GM12878 (cell line): ENCODE data around the gene RFT1. TPM values are rescaled to one million over a fixed set of nuclear protein-coding genes. Genes with fewer than 3 reads are reported as not detected.

Experiments
- ATF7 ChIP-seq: fragments of 450-650 bp; IDR thresholded peaks from 2 replicates; pipeline ENCODE4 v1.6.1; 2016; ENCODE audit warnings: low read depth, mild to moderate bottlenecking
- BCL11A ChIP-seq: IDR thresholded peaks from 2 replicates; pipeline ENCODE4 v1.6.1; 2011; ENCODE audit warnings: low read depth, low read length
- CBX3 ChIP-seq: fragments of 200-600 bp; sonication (generic); IDR thresholded peaks from 2 replicates; pipeline ENCODE4 v1.6.1; 2016; ENCODE audit warnings: low read depth, borderline replicate concordance
- CEBPB ChIP-seq, 2 experiments: fragments of 150-350 bp in 1 of 2; IDR thresholded peaks; 2 replicates each; pipeline ENCODE4 v1.6.1; 2012 to 2014; ENCODE audit warnings: low read depth in 2 of 2, low read length in 2 of 2, borderline replicate concordance in 1 of 2, inconsistent platforms in 1 of 2
- CREB1 ChIP-seq: IDR thresholded peaks from 2 replicates; pipeline ENCODE4 v1.6.1; 2012; ENCODE audit warnings: low read depth, mild to moderate bottlenecking, inconsistent platforms
- ESRRA ChIP-seq: IDR thresholded peaks from 2 replicates; pipeline ENCODE4 v1.6.1; 2012; ENCODE audit warnings: mild to moderate bottlenecking, low read length, improper control_type of control experiment
- HDAC2 ChIP-seq: fragments of 200-600 bp; sonication (generic); IDR thresholded peaks from 2 replicates; pipeline ENCODE4 v1.6.1; 2017
- HDAC6 ChIP-seq: fragments of 200-600 bp; sonication (generic); IDR thresholded peaks from one replicate; pipeline ENCODE4 v1.8.0; 2017; ENCODE audit warnings: antibody characterized with exemption; ENCODE audit not compliant: unreplicated experiment
- KDM1A ChIP-seq: fragments of 200-600 bp; sonication (generic); IDR thresholded peaks from 2 replicates; pipeline ENCODE4 v1.6.1; 2016; ENCODE audit warnings: borderline replicate concordance
- MTA2 ChIP-seq: fragments of 450-650 bp; IDR thresholded peaks from 2 replicates; pipeline ENCODE4 v1.6.1; 2016; ENCODE audit warnings: low read depth, mild to moderate bottlenecking, moderate library complexity
- NBN ChIP-seq: fragments of 450-650 bp; IDR thresholded peaks from 2 replicates; pipeline ENCODE4 v1.6.1; 2016
- NRF1 ChIP-seq: conservative IDR thresholded peaks from 2 replicates; pipeline ENCODE4 v1.6.1; 2011; ENCODE audit warnings: mild to moderate bottlenecking, low read depth, low read length, improper control_type of control experiment
- PAX5 ChIP-seq: IDR thresholded peaks from 2 replicates; pipeline ENCODE4 v1.6.1; 2011; ENCODE audit warnings: low read depth, low read length, borderline replicate concordance
- SMAD1 ChIP-seq: fragments of 450-650 bp; IDR thresholded peaks from 2 replicates; pipeline ENCODE4 v1.6.1; 2018; ENCODE audit warnings: mild to moderate bottlenecking, low read depth; ENCODE audit not compliant: partially characterized antibody
- TCF12 ChIP-seq: IDR thresholded peaks from 2 replicates; pipeline ENCODE4 v1.6.1; 2011; ENCODE audit warnings: low read depth, mild to moderate bottlenecking, low read length
- YBX1 ChIP-seq: fragments of 450-650 bp; IDR thresholded peaks from 2 replicates; pipeline ENCODE4 v1.6.1; 2016; ENCODE audit warnings: antibody characterized with exemption
- ZNF274 ChIP-seq: IDR thresholded peaks from one replicate; pipeline ENCODE4 v1.8.0; 2011; ENCODE audit not compliant: insufficient read length, insufficient read depth
- polyA plus RNA-seq, 11 experiments: library from polyadenylated mRNA; depleted of rRNA in 4 of 11; unstranded in 6 of 11; stranded (reverse) in 5 of 11; fragments of >200 nt; fragmentation: Nextera tagmentation in 4 of 11; fragmentation: Illumina TruSeq in 1 of 11; extraction: Ambion mirVana in 4 of 11; extraction: Trizol in 1 of 11; gene quantifications; 1 replicate in 1 of 11; 2 replicates in 10 of 11; pipeline versions ENCODE4 v1.2.1 to v1.2.3, GENCODE V29; 2011 to 2016; ENCODE audit warnings: inconsistent platforms in 2 of 11, missing spikeins in 2 of 11, low read depth in 1 of 11
- total RNA-seq, 4 experiments: library from RNA; depleted of rRNA in 3 of 4; stranded (reverse); fragments of >200 nt in 3 of 4; fragmentation: Illumina TruSeq in 1 of 4; extraction: Trizol in 1 of 4; gene quantifications; 2 replicates each; pipeline versions ENCODE4 v1.2.1 to v1.2.3, GENCODE V29; 2013 to 2021
- TF ChIP-seq, protein P1 (sequence below): fragments of 450-650 bp; conservative IDR thresholded peaks from 2 replicates; pipeline ENCODE4 v1.6.1; 2017; ENCODE audit warnings: mild to moderate bottlenecking, moderate library complexity
- TF ChIP-seq, protein P2 (sequence below): fragments of 450-650 bp; IDR thresholded peaks from 2 replicates; pipeline ENCODE4 v1.6.1; 2017; ENCODE audit warnings: mild to moderate bottlenecking, low read depth, inconsistent platforms; ENCODE audit not compliant: poor library complexity, severe bottlenecking
- TF ChIP-seq, protein P3 (sequence below): fragments of 150-350 bp; IDR thresholded peaks from 2 replicates; pipeline ENCODE4 v1.6.1; 2016; ENCODE audit warnings: low read depth, low read length
- TF ChIP-seq, protein P4 (sequence below): fragments of 450-650 bp; IDR thresholded peaks from 2 replicates; pipeline ENCODE4 v1.6.1; 2017; ENCODE audit warnings: mild to moderate bottlenecking

Gene RFT1
- total and polyA plus RNA-seq, 10 of the 15 experiments (the other 5 are each of a cell fraction or from before 2014, with no cell fraction given) = 16.6 to 75.1 (median 34.5) TPM

DNA sequence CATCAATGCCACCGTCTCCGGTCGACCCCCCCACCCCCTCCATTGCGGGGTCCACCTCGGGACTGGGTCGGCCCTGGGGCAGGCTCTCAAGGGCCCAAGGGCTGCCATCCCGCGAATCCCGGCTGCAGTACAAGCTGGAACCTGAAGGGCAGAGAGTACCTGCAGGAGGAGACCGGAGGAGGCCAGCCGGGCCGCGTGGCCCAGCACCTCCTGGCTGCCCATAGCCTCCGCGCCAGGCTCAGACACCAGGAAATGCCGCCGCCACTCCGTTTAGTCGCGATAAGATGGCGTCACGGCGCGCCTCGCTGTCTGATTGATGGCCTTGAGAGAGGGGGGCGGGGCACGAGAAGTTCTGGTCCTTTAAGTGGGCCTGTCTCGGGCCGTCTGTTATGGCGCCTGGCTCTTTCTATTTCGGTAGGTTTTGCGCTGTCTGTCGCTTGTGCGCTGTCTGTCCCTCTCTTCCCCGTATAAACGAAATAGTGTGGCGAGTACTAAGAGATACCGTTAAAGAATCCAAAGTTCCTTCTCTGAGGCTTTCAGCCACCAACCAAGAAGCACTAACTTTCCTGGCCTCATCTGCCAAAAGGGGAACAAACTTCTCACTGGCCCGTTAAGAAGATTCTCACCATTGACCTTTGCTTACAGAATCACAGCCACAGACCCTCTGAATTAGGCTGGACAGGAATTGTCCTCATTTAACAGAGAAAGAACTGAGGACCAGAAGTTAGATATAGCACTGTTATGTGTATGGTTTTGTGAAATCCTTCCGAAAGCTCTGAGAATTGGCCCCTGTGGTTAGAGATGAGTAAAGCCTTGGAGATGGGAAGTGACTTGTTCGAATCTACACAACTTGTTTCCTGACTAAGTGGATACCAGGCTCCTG is at the start of gene RFT1 (continued):
- TF ChIP-seq, protein P1, sequence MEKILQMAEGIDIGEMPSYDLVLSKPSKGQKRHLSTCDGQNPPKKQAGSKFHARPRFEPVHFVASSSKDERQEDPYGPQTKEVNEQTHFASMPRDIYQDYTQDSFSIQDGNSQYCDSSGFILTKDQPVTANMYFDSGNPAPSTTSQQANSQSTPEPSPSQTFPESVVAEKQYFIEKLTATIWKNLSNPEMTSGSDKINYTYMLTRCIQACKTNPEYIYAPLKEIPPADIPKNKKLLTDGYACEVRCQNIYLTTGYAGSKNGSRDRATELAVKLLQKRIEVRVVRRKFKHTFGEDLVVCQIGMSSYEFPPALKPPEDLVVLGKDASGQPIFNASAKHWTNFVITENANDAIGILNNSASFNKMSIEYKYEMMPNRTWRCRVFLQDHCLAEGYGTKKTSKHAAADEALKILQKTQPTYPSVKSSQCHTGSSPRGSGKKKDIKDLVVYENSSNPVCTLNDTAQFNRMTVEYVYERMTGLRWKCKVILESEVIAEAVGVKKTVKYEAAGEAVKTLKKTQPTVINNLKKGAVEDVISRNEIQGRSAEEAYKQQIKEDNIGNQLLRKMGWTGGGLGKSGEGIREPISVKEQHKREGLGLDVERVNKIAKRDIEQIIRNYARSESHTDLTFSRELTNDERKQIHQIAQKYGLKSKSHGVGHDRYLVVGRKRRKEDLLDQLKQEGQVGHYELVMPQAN = peak; percentile 91
- TF ChIP-seq, protein P2, sequence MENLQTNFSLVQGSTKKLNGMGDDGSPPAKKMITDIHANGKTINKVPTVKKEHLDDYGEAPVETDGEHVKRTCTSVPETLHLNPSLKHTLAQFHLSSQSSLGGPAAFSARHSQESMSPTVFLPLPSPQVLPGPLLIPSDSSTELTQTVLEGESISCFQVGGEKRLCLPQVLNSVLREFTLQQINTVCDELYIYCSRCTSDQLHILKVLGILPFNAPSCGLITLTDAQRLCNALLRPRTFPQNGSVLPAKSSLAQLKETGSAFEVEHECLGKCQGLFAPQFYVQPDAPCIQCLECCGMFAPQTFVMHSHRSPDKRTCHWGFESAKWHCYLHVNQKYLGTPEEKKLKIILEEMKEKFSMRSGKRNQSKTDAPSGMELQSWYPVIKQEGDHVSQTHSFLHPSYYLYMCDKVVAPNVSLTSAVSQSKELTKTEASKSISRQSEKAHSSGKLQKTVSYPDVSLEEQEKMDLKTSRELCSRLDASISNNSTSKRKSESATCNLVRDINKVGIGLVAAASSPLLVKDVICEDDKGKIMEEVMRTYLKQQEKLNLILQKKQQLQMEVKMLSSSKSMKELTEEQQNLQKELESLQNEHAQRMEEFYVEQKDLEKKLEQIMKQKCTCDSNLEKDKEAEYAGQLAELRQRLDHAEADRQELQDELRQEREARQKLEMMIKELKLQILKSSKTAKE = no peak
- TF ChIP-seq ZNF274 (no peak), TCF12 (0 out of 2 replicates have a peak, but pooled peaks have one; percentile 52), ESRRA (peak; percentile 34; the same call in 1 of the 2 replicates), CBX3 (no peak), CEBPB (IDR thresholded peaks at IDR 0.05; ENCODE audit: borderline replicate concordance in 1 of 2, low read depth in 2 of 2, low read length in 2 of 2) (no peak), BCL11A (no peak), NRF1 (0 out of 2 replicates have a peak, but pooled peaks have one; percentile 18), YBX1 (no peak), NBN (peak; percentile 90), ATF7 (peak; percentile 52; the same call in 1 of the 2 replicates), MTA2 (peak; percentile 38; the same call in 1 of the 2 replicates), CREB1 (peak; percentile 99), SMAD1 (peak; percentile 84), PAX5 (peak; percentile 48; the same call in 1 of the 2 replicates), HDAC6 (no peak), HDAC2 (no peak), KDM1A (no peak)
- TF ChIP-seq, protein P3, sequence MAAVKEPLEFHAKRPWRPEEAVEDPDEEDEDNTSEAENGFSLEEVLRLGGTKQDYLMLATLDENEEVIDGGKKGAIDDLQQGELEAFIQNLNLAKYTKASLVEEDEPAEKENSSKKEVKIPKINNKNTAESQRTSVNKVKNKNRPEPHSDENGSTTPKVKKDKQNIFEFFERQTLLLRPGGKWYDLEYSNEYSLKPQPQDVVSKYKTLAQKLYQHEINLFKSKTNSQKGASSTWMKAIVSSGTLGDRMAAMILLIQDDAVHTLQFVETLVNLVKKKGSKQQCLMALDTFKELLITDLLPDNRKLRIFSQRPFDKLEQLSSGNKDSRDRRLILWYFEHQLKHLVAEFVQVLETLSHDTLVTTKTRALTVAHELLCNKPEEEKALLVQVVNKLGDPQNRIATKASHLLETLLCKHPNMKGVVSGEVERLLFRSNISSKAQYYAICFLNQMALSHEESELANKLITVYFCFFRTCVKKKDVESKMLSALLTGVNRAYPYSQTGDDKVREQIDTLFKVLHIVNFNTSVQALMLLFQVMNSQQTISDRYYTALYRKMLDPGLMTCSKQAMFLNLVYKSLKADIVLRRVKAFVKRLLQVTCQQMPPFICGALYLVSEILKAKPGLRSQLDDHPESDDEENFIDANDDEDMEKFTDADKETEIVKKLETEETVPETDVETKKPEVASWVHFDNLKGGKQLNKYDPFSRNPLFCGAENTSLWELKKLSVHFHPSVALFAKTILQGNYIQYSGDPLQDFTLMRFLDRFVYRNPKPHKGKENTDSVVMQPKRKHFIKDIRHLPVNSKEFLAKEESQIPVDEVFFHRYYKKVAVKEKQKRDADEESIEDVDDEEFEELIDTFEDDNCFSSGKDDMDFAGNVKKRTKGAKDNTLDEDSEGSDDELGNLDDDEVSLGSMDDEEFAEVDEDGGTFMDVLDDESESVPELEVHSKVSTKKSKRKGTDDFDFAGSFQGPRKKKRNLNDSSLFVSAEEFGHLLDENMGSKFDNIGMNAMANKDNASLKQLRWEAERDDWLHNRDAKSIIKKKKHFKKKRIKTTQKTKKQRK = no peak
- TF ChIP-seq, protein P4, sequence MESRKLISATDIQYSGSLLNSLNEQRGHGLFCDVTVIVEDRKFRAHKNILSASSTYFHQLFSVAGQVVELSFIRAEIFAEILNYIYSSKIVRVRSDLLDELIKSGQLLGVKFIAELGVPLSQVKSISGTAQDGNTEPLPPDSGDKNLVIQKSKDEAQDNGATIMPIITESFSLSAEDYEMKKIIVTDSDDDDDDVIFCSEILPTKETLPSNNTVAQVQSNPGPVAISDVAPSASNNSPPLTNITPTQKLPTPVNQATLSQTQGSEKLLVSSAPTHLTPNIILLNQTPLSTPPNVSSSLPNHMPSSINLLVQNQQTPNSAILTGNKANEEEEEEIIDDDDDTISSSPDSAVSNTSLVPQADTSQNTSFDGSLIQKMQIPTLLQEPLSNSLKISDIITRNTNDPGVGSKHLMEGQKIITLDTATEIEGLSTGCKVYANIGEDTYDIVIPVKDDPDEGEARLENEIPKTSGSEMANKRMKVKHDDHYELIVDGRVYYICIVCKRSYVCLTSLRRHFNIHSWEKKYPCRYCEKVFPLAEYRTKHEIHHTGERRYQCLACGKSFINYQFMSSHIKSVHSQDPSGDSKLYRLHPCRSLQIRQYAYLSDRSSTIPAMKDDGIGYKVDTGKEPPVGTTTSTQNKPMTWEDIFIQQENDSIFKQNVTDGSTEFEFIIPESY = no peak
